H9 (cell line): ENCODE results near the gene PDE4B. TPM values are rescaled to one million over a fixed set of nuclear protein-coding genes. Genes with fewer than 3 reads are reported as not detected.

Experiments used
- DNase-seq: peaks from one replicate; pipeline ENCODE4 v3.0.0-alpha.2; 2017
- H2AFZ ChIP-seq: one replicate; pipeline ENCODE4 v1.6.1; 2013; ENCODE audit warnings: mild to moderate bottlenecking, low read length, control low read depth, moderate library complexity
- H2AK5ac ChIP-seq: 2 replicates; pipeline ENCODE4 v1.6.1; 2013; ENCODE audit warnings: low read length, control low read depth, mixed read lengths; ENCODE audit not compliant: insufficient read length
- H2BK120ac ChIP-seq: one replicate; pipeline ENCODE4 v1.6.1; 2013; ENCODE audit warnings: low read depth, mild to moderate bottlenecking, low read length, control low read depth, inconsistent platforms; ENCODE audit not compliant: poor library complexity, severe bottlenecking
- H2BK12ac ChIP-seq: 2 replicates; pipeline ENCODE4 v1.6.1; 2013; ENCODE audit warnings: low read length, control low read depth, mixed read lengths, low read depth; ENCODE audit not compliant: insufficient read length
- H2BK15ac ChIP-seq: 2 replicates; pipeline ENCODE4 v1.6.1; 2013; ENCODE audit warnings: low read depth, low read length, control low read depth
- H2BK20ac ChIP-seq: one replicate; pipeline ENCODE4 v1.6.1; 2013; ENCODE audit warnings: low read depth, mild to moderate bottlenecking, low read length, control low read depth, inconsistent platforms; ENCODE audit not compliant: poor library complexity, severe bottlenecking
- H2BK5ac ChIP-seq: 2 replicates; pipeline ENCODE4 v1.6.1; 2013; ENCODE audit warnings: low read length, control low read depth, mixed read lengths; ENCODE audit not compliant: insufficient read length
- H3K14ac ChIP-seq: 2 replicates; pipeline ENCODE4 v1.6.1; 2013; ENCODE audit warnings: low read length, control low read depth; ENCODE audit not compliant: insufficient read depth
- H3K18ac ChIP-seq: 2 replicates; pipeline ENCODE4 v1.6.1; 2013; ENCODE audit warnings: low read depth, mild to moderate bottlenecking, mixed read lengths, low read length, control low read depth; ENCODE audit not compliant: insufficient read length
- H3K23ac ChIP-seq: 2 replicates; pipeline ENCODE4 v1.6.1; 2013; ENCODE audit warnings: low read length, control low read depth, mixed read lengths, low read depth; ENCODE audit not compliant: insufficient read length
- H3K23me2 ChIP-seq: 2 replicates; pipeline ENCODE4 v1.6.1; 2013; ENCODE audit warnings: low read depth, mild to moderate bottlenecking, mixed read lengths, low read length, control low read depth; ENCODE audit not compliant: insufficient read length, poor library complexity, severe bottlenecking
- H3K27ac ChIP-seq: 2 replicates; pipeline ENCODE4 v1.5.1; 2013; ENCODE audit warnings: low read length, control low read depth, mixed read lengths, low read depth; ENCODE audit not compliant: insufficient read length
- H3K27me3 ChIP-seq: 2 replicates; pipeline ENCODE4 v1.6.1; 2013; ENCODE audit warnings: low read length, control low read depth, inconsistent platforms; ENCODE audit not compliant: insufficient read depth
- H3K4ac ChIP-seq: 2 replicates; pipeline ENCODE4 v1.6.1; 2013; ENCODE audit warnings: low read depth, mild to moderate bottlenecking, control low read depth, inconsistent platforms, low read length, moderate library complexity
- H3K4me1 ChIP-seq: 2 replicates; pipeline ENCODE4 v1.6.1; 2013; ENCODE audit warnings: low read length, control low read depth, inconsistent platforms; ENCODE audit not compliant: insufficient read depth
- H3K4me2 ChIP-seq: 2 replicates; pipeline ENCODE4 v1.6.1; 2013; ENCODE audit warnings: low read length, control low read depth, mixed read lengths; ENCODE audit not compliant: insufficient read length, insufficient read depth
- H3K56ac ChIP-seq: 2 replicates; pipeline ENCODE4 v1.6.1; 2013; ENCODE audit warnings: low read depth, mild to moderate bottlenecking, mixed read lengths, low read length, control low read depth; ENCODE audit not compliant: insufficient read length
- H3K79me1 ChIP-seq: 2 replicates; pipeline ENCODE4 v1.6.1; 2013; ENCODE audit warnings: low read depth, mild to moderate bottlenecking, moderate library complexity, low read length, control low read depth, inconsistent platforms; ENCODE audit not compliant: insufficient read depth, poor library complexity, severe bottlenecking
- H3K79me2 ChIP-seq: 2 replicates; pipeline ENCODE4 v1.6.1; 2013; ENCODE audit warnings: low read length, control low read depth, inconsistent platforms; ENCODE audit not compliant: insufficient read depth
- H3K9ac ChIP-seq: 2 replicates; pipeline ENCODE4 v1.6.1; 2013; ENCODE audit warnings: low read length, control low read depth, mixed read lengths; ENCODE audit not compliant: insufficient read length; ENCODE audit errors: extremely low read depth
- H3K9me3 ChIP-seq: one replicate; pipeline ENCODE4 v1.6.1; 2013; ENCODE audit warnings: low read depth, low read length, inconsistent platforms; ENCODE audit not compliant: control insufficient read depth
- H3T11ph ChIP-seq: one replicate; pipeline ENCODE4 v1.6.1; 2013; ENCODE audit warnings: mild to moderate bottlenecking, low read length, control low read depth, inconsistent platforms
- H4K20me1 ChIP-seq: one replicate; pipeline ENCODE4 v1.6.1; 2013; ENCODE audit not compliant: control insufficient read depth, insufficient read length, insufficient read depth
- H4K5ac ChIP-seq: 2 replicates; pipeline ENCODE4 v1.6.1; 2013; ENCODE audit warnings: low read depth, mild to moderate bottlenecking, mixed read lengths, low read length, control low read depth; ENCODE audit not compliant: insufficient read length
- H4K8ac ChIP-seq: replicated peaks from 2 replicates; pipeline ENCODE4 v1.6.1; 2013; ENCODE audit warnings: low read length, control low read depth, mixed read lengths, low read depth; ENCODE audit not compliant: insufficient read length
- H4K91ac ChIP-seq: 2 replicates; pipeline ENCODE4 v1.6.1; 2013; ENCODE audit warnings: low read depth, mild to moderate bottlenecking, moderate library complexity, mixed read lengths, low read length, control low read depth; ENCODE audit not compliant: insufficient read length
- H3K27ac Mint-ChIP-seq, 3 experiments: 2 replicates in 2 of 3; 3 replicates in 1 of 3; pipeline ENCODE4 v1.8.0; 2020 to 2021; ENCODE audit warnings: mixed read lengths in 3 of 3, mild to moderate bottlenecking in 1 of 3, moderate library complexity in 1 of 3
- H3K27me3 Mint-ChIP-seq: 2 replicates; pipeline ENCODE4 v1.8.0; 2021; ENCODE audit warnings: low read depth, mild to moderate bottlenecking, moderate library complexity, mixed read lengths
- H3K36me3 Mint-ChIP-seq, 3 experiments: 2 replicates in 2 of 3; 3 replicates in 1 of 3; pipeline ENCODE4 v1.8.0; 2020 to 2021; ENCODE audit warnings: low read depth in 3 of 3, mixed read lengths in 3 of 3; ENCODE audit not compliant: insufficient read depth in 1 of 3
- H3K4me1 Mint-ChIP-seq, 2 experiments: 2 replicates each; pipeline ENCODE4 v1.8.0; 2020; ENCODE audit warnings: mixed read lengths in 2 of 2
- H3K4me3 Mint-ChIP-seq, 2 experiments: 2 replicates in 1 of 2; 3 replicates in 1 of 2; pipeline ENCODE4 v1.8.0; 2020 to 2021; ENCODE audit warnings: mild to moderate bottlenecking in 2 of 2, mixed read lengths in 2 of 2, moderate library complexity in 1 of 2
- H3K9me3 Mint-ChIP-seq, 2 experiments: 2 replicates in 1 of 2; 3 replicates in 1 of 2; pipeline ENCODE4 v1.8.0; 2020; ENCODE audit warnings: mild to moderate bottlenecking in 2 of 2, mixed read lengths in 2 of 2, moderate library complexity in 1 of 2
- CTCF ChIP-seq: fragments of 200-600 bp; sonication (generic); conservative IDR thresholded peaks from 3 replicates; pipeline ENCODE4 v1.8.0; 2021; ENCODE audit warnings: antibody characterized with exemption, mild to moderate bottlenecking
- WGBS: extraction: QIAGEN DNeasy Blood & Tissue Kit; methylation state at CpG from one replicate; pipeline ENCODE4 v1.1.7; 2013; ENCODE audit warnings: missing lambda C conversion rate, low lambda C conversion rate, mixed read lengths; ENCODE audit not compliant: insufficient read length; ENCODE audit errors: extremely low coverage; 5-methylcytosine and 5-hydroxymethylcytosine counted together
- total RNA-seq: library from RNA; stranded (reverse); gene quantifications from 2 replicates; pipeline ENCODE4 v1.2.1, GENCODE V29; 2021

PDE4B gene
- total RNA-seq, 1 experiment from 2014 or later: 19.8 TPM

- no peaks in the 10 kb centered on the region for H3K36me3 Mint-ChIP-seq
- H3K4me2 ChIP-seq: no peak overlapping the region
- H2AK5ac ChIP-seq: no peak overlapping the region
- no peak overlapping the region for H4K5ac ChIP-seq
- no peak overlapping the region for H3T11ph ChIP-seq
- no peak overlapping the region for H3K18ac ChIP-seq
- H3K27ac Mint-ChIP-seq: no peak overlapping the region; a peak in 1 of 7 replicates
- H4K91ac ChIP-seq: no peak overlapping the region
- H3K27me3 ChIP-seq: no peaks in the 10 kb centered on the region; the same call in 1 of the 2 replicates
- no peaks in the 10 kb centered on the region for H3K23me2 ChIP-seq
- H2AFZ ChIP-seq: no peak overlapping the region
- no peaks in the 10 kb centered on the region for H3K9me3 ChIP-seq
- H2BK20ac ChIP-seq: no peak overlapping the region
- no peak for DNase-seq
- H3K14ac ChIP-seq: no peak overlapping the region
- no peak overlapping the region for H3K9ac ChIP-seq
- no peak overlapping the region for H3K56ac ChIP-seq
- no CpG with 5 or more reads among the region's 4 CpGs for WGBS
- H3K4ac ChIP-seq: no peak overlapping the region
- H3K4me1 Mint-ChIP-seq: peaks cover 0 to 2% of the 10 kb centered on the region in 2 experiments; a peak in 2 of 4 replicates
- no peak overlapping the region for H3K27ac ChIP-seq
- H3K4me1 ChIP-seq: no peaks in the 10 kb centered on the region
- no peak overlapping the region for H2BK12ac ChIP-seq
- H2BK15ac ChIP-seq: no peak overlapping the region
- no peak for TF ChIP-seq CTCF
- no peak overlapping the region for H3K23ac ChIP-seq
- no peaks in the 10 kb centered on the region for H4K20me1 ChIP-seq
- no peak overlapping the region for H2BK5ac ChIP-seq
- H3K79me1 ChIP-seq: no peaks in the 10 kb centered on the region
- H3K4me3 Mint-ChIP-seq: no peak overlapping the region
- H3K9me3 Mint-ChIP-seq: no peaks in the 10 kb centered on the region
- H2BK120ac ChIP-seq: no peak overlapping the region
- no peaks in the 10 kb centered on the region for H3K79me2 ChIP-seq
- no peak overlapping the region for H4K8ac ChIP-seq
- no peaks in the 10 kb centered on the region; the same call in 1 of the 2 replicates for H3K27me3 Mint-ChIP-seq
Observed at GRCh38 chr1:66400660-66401059, 608.0 kb downstream of the PDE4B start.
